Nephron (organoid): Measurements from ENCODE around the gene ACTR2.

ENCODE experiments used
- H3K27ac Mint-ChIP-seq, 3 experiments: 2 replicates each; pipeline ENCODE4 v1.8.0; 2020; ENCODE audit warnings: mixed read lengths in 3 of 3, mild to moderate bottlenecking in 2 of 3, moderate library complexity in 1 of 3
- H3K27me3 Mint-ChIP-seq: 2 replicates; pipeline ENCODE4 v1.8.0; 2021; ENCODE audit warnings: low read depth, mild to moderate bottlenecking, moderate library complexity, mixed read lengths
- H3K36me3 Mint-ChIP-seq: 2 replicates; pipeline ENCODE4 v1.8.0; 2020; ENCODE audit warnings: low read depth, mixed read lengths
- H3K4me1 Mint-ChIP-seq: 2 replicates; pipeline ENCODE4 v1.8.0; 2020; ENCODE audit warnings: mixed read lengths
- H3K4me3 Mint-ChIP-seq, 3 experiments: 2 replicates each; pipeline ENCODE4 v1.8.0; 2020; ENCODE audit warnings: mild to moderate bottlenecking in 3 of 3, mixed read lengths in 3 of 3, moderate library complexity in 2 of 3
- H3K9me3 Mint-ChIP-seq: 2 replicates; pipeline ENCODE4 v1.8.0; 2020; ENCODE audit warnings: mixed read lengths
- TF ChIP-seq, protein P1 (sequence below), 3 experiments: fragments of 200-600 bp; sonication (generic); IDR thresholded peaks; one replicate each; pipeline ENCODE4 v1.5.0; 2021; ENCODE audit warnings: antibody characterized with exemption in 3 of 3; ENCODE audit not compliant: unreplicated experiment in 3 of 3

Gene ACTR2

DNA sequence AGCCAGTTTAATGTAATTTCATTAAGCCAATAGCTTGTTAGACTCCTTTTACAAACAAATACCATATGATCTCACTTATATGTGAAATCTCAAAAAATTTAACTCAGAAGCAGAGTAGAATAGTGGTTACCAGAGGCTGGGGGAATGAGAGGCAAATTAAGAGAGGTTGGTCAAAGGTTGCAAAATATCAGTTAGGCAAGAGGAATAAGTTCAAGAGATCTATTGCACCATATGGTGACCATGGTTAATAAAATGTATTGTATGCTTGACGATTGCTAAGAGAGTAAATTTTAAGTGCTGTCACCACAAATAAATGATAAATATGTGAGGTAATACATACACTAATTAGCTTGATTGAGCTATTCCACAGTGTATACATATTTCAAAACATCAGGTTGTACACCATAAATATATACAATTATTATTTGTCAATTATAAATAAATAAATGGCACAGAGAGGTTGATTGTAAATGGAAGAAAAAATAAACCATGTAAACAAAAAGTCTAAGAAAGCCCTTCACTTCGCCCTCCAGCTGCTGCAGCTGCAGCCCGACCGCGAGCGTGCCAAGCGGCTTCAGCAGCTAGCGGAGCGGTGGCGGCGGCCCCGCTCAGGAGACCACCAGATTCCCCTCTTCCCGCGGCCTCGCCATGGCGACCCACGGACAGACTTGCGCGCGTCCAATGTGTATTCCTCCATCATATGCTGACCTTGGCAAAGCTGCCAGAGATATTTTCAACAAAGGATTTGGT, 23.0 kb upstream of the ACTR2 start:
- H3K27ac Mint-ChIP-seq = no peak overlapping the region
- H3K9me3 Mint-ChIP-seq = peaks cover 6% of the 10 kb centered on the region
- no peaks in the 10 kb centered on the region for H3K4me1 Mint-ChIP-seq
- TF ChIP-seq, protein P1, sequence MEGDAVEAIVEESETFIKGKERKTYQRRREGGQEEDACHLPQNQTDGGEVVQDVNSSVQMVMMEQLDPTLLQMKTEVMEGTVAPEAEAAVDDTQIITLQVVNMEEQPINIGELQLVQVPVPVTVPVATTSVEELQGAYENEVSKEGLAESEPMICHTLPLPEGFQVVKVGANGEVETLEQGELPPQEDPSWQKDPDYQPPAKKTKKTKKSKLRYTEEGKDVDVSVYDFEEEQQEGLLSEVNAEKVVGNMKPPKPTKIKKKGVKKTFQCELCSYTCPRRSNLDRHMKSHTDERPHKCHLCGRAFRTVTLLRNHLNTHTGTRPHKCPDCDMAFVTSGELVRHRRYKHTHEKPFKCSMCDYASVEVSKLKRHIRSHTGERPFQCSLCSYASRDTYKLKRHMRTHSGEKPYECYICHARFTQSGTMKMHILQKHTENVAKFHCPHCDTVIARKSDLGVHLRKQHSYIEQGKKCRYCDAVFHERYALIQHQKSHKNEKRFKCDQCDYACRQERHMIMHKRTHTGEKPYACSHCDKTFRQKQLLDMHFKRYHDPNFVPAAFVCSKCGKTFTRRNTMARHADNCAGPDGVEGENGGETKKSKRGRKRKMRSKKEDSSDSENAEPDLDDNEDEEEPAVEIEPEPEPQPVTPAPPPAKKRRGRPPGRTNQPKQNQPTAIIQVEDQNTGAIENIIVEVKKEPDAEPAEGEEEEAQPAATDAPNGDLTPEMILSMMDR (IDR thresholded peaks at IDR 0.05; ENCODE audit: unreplicated experiment in 3 of 3) = no peak
- peaks cover 6% of the 10 kb centered on the region for H3K36me3 Mint-ChIP-seq
- H3K27me3 Mint-ChIP-seq = no peaks in the 10 kb centered on the region
- H3K4me3 Mint-ChIP-seq = no peak overlapping the region

DNA sequence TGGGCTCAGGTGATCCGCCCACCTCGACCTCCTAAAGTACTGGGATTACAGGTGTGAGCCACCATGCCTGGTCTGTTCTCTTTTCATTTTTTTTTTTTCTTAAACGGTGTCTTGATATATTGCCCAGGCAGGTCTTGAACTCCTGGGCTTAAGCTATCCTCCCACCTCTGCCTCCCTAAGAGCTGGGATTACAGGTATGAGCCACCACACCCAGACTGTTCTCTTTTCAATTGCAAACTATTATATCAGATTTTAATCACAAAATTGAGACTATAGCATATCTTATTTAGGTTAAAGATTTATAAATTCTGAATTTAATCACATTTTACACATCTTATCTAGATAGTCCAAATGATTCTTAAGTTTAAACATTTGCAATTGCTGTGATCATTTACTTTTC, 15.5 kb upstream of the ACTR2 start:
- Mint-ChIP-seq H3K27ac (no peak overlapping the region), H3K4me1 (no peaks in the 10 kb centered on the region), H3K36me3 (no peaks in the 10 kb centered on the region), H3K4me3 (no peak overlapping the region), H3K9me3 (no peaks in the 10 kb centered on the region), H3K27me3 (no peaks in the 10 kb centered on the region)
- TF ChIP-seq, protein P1 (IDR thresholded peaks at IDR 0.05; ENCODE audit: unreplicated experiment in 3 of 3) = no peak

DNA sequence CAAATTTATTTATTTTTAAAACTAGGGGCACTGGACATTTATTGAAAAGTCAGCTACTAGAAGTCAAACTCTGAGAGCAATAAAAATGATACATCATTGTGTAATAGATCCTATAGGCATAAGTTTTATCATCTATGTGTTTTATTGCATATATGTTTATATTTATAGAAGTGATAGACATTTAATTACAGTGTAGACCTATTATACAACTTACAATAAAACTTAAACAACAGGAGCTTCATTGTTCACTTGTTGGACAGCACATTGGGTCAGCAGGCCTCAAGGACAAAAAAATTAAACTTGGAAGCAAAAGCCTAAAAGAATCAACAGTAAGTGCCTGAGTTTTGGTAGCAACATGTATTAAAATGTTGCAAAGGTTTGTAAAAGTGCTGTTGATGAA, 15.0 kb upstream of the ACTR2 start:
- Mint-ChIP-seq H3K4me1 (no peaks in the 10 kb centered on the region), H3K27ac (no peak overlapping the region)
- TF ChIP-seq, protein P1 (IDR thresholded peaks at IDR 0.05; ENCODE audit: unreplicated experiment in 3 of 3) = no peak

DNA sequence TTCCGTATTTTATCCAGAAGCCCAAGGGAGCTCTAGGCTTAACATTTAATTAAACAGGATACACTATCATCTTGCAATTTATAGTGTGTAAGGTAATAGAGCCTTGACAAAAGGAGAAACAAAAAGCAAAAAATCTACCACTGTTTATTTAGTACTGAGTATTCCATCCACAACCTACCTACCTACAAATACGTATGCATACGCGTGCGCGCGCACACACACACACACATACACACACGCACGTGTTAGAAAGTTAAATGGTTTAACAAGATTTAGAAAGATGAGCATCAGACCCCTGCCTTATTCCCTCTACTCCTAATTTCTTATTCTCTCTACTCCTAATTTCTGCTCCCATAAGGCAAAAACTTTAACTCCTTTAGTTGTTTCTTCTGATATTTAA, 14.6 kb upstream of the ACTR2 start:
- Mint-ChIP-seq H3K27ac (no peak overlapping the region), H3K4me3 (no peak overlapping the region), H3K4me1 (no peaks in the 10 kb centered on the region), H3K27me3 (no peaks in the 10 kb centered on the region), H3K9me3 (no peaks in the 10 kb centered on the region), H3K36me3 (no peaks in the 10 kb centered on the region)
- TF ChIP-seq, protein P1 (IDR thresholded peaks at IDR 0.05; ENCODE audit: unreplicated experiment in 3 of 3) = no peak

More for the DNA sequence above, 15.0 kb upstream of the ACTR2 start:
- H3K27me3 Mint-ChIP-seq = no peaks in the 10 kb centered on the region
- no peak overlapping the region for H3K4me3 Mint-ChIP-seq
- H3K9me3 Mint-ChIP-seq = no peaks in the 10 kb centered on the region
- H3K36me3 Mint-ChIP-seq = no peaks in the 10 kb centered on the region

DNA sequence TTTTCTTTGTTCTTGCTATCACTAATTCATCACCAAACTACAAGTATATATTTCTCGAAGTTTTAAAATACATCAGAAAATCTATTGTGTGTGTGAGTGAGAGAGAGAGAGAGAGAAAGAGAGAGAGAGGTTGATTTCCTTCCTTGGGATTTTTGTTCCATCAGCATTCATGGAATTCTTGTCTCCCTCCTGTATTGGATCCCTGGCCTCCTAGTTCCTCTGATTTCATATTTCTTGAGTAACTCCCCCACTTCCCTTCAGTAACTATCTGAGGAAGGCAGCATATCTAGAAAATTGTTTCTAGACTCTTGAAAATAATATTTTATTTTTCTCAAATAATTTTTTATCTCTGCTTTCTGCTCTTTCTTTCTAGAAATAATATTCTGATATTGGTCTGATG, 13.3 kb upstream of the ACTR2 start:
- Mint-ChIP-seq H3K4me1 (no peaks in the 10 kb centered on the region), H3K9me3 (no peaks in the 10 kb centered on the region), H3K36me3 (peaks cover 2% of the 10 kb centered on the region), H3K27me3 (no peaks in the 10 kb centered on the region), H3K27ac (peak overlapping the region in 1 of 3 experiments; percentile 57), H3K4me3 (no peak overlapping the region)
- TF ChIP-seq, protein P1 (IDR thresholded peaks at IDR 0.05; ENCODE audit: unreplicated experiment in 3 of 3) = no peak

DNA sequence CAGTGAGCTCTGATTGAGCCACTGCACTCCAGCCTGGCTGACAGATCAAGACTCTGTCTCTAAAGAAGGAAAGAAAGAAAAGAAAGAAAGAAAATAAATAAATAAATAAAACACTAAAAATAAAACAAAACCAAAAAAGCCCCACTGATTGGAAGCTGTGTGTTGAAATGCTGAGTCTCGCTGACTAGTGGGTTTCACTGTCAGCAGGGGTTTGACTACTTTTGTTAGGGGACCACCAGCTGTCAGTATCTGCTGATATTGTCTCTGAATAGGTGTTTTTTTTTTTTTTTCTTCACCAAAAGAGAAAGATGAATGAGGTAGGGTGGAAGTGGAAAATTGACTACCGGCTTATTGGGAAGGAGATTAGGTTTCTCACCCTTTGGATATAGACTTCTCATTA, 12.8 kb upstream of the ACTR2 start:
- TF ChIP-seq, protein P1 (IDR thresholded peaks at IDR 0.05; ENCODE audit: unreplicated experiment in 3 of 3) = no peak
- H3K4me3 Mint-ChIP-seq = no peak overlapping the region

More for the DNA sequence above, 12.8 kb upstream of the ACTR2 start:
- Mint-ChIP-seq H3K4me1 (no peaks in the 10 kb centered on the region), H3K27ac (peak overlapping the region in 1 of 3 experiments; percentile 16), H3K27me3 (no peaks in the 10 kb centered on the region), H3K36me3 (peaks cover 3% of the 10 kb centered on the region), H3K9me3 (no peaks in the 10 kb centered on the region)
